Measurements from ENCODE around the gene SEMA3E. TPM values are rescaled to one million over a fixed set of nuclear protein-coding genes. Genes with fewer than 3 reads are reported as not detected.
A peak's percentile ranks its signal among the peaks of the same experiment; 100 is the strongest.

Gene SEMA3E
- total RNA-seq, 1 experiment from 2014 or later, result 7.3 TPM

GRCh38 chr7:83484826-83485225 is 164.1 kb downstream of the SEMA3E start:
- CTCF ChIA-PET, result no interaction called here
- in situ Hi-C loops (cut with HindIII; ENCODE audit: low pct_unique_long_range_greater_than_20kb, low sequenced_read_pairs), result no loop called here

GRCh38 chr7:83484266-83484665 is 164.7 kb downstream of the SEMA3E start:
- Histone ChIP-seq H3K4me3 (ENCODE audit: low read depth in 2 of 2, low read length in 2 of 2) (no peak overlapping the region), H3K27ac (ENCODE audit: low read length) (no peak overlapping the region), H3K36me3 (ENCODE audit: control insufficient read depth, insufficient read depth, low read length) (no peaks in the 10 kb centered on the region), H3K4me1 (ENCODE audit: control insufficient read depth, insufficient read depth, low read length) (no peaks in the 10 kb centered on the region), H3K9me3 (ENCODE audit: control insufficient read depth, insufficient read depth, low read depth, low read length) (no peaks in the 10 kb centered on the region), H3K27me3 (ENCODE audit: control insufficient read depth, insufficient read depth, low read length) (no peaks in the 10 kb centered on the region)
- DNase-seq (ENCODE audit: low read depth, low spot score), result no peak
- in situ Hi-C loops (cut with HindIII; ENCODE audit: low pct_unique_long_range_greater_than_20kb, low sequenced_read_pairs) (no loop called here), intact Hi-C loops (cut with micrococcal nuclease; ENCODE audit: unreplicated experiment) (no loop called here)
- ChIA-PET CTCF (no interaction called here), POLR2A (no interaction called here)
- BruUV-seq (replicated peaks), result no TSS peak
- TF ChIP-seq TCF7L2 (IDR thresholded peaks at IDR 0.05; ENCODE audit: low read depth, low read length) (no peak), POLR2AphosphoS5 (IDR thresholded peaks at IDR 0.05; ENCODE audit: low read depth, low read length) (no peak)
- no peak for ATAC-seq

More at GRCh38 chr7:83484826-83485225, 164.1 kb downstream of the SEMA3E start:
- no peak overlapping the region for H3K4me3 ChIP-seq (ENCODE audit: low read depth in 2 of 2, low read length in 2 of 2)
- DNase-seq (ENCODE audit: low read depth, low spot score) (no peak), ATAC-seq (no peak)
- TF ChIP-seq CTCF (IDR thresholded peaks at IDR 0.05), result no peak
- BruUV-seq (replicated peaks), result no TSS peak
- no peak overlapping the region for H3K27ac ChIP-seq (ENCODE audit: low read length)
- POLR2A ChIA-PET, result no interaction called here
- H3K9me3 ChIP-seq (ENCODE audit: control insufficient read depth, insufficient read depth, low read depth, low read length), result no peaks in the 10 kb centered on the region
- no peaks in the 10 kb centered on the region for H3K27me3 ChIP-seq (ENCODE audit: control insufficient read depth, insufficient read depth, low read length)
- no peaks in the 10 kb centered on the region for H3K36me3 ChIP-seq (ENCODE audit: control insufficient read depth, insufficient read depth, low read length)
- no peaks in the 10 kb centered on the region for H3K4me1 ChIP-seq (ENCODE audit: control insufficient read depth, insufficient read depth, low read length)
- intact Hi-C loops (cut with micrococcal nuclease; ENCODE audit: unreplicated experiment), result no loop called here

GRCh38 chr7:83478616-83479015 is 170.3 kb downstream of the SEMA3E start:
- no peak for ATAC-seq
- in situ Hi-C loops (cut with HindIII; ENCODE audit: low pct_unique_long_range_greater_than_20kb, low sequenced_read_pairs), result no loop called here
- no peak for TF ChIP-seq POLR2AphosphoS5 (IDR thresholded peaks at IDR 0.05; ENCODE audit: low read depth, low read length)
- Histone ChIP-seq H3K4me3 (ENCODE audit: low read depth in 2 of 2, low read length in 2 of 2) (no peak overlapping the region), H3K9me3 (ENCODE audit: control insufficient read depth, insufficient read depth, low read depth, low read length) (no peaks in the 10 kb centered on the region), H3K4me1 (ENCODE audit: control insufficient read depth, insufficient read depth, low read length) (peaks cover 7% of the 10 kb centered on the region; the same call in 1 of the 2 replicates), H3K27me3 (ENCODE audit: control insufficient read depth, insufficient read depth, low read length) (no peaks in the 10 kb centered on the region), H3K27ac (ENCODE audit: low read length) (no peak overlapping the region), H3K36me3 (ENCODE audit: control insufficient read depth, insufficient read depth, low read length) (no peaks in the 10 kb centered on the region)
- ChIA-PET CTCF (no interaction called here), POLR2A (no interaction called here)
- DNase-seq (ENCODE audit: low read depth, low spot score), result no peak
- BruUV-seq (replicated peaks), result no TSS peak
- intact Hi-C loops (cut with micrococcal nuclease; ENCODE audit: unreplicated experiment), result no loop called here

- POLR2A ChIA-PET, result no interaction called here
- Histone ChIP-seq H3K36me3 (ENCODE audit: control insufficient read depth, insufficient read depth, low read length) (no peaks in the 10 kb centered on the region), H3K27me3 (ENCODE audit: control insufficient read depth, insufficient read depth, low read length) (no peaks in the 10 kb centered on the region), H3K9me3 (ENCODE audit: control insufficient read depth, insufficient read depth, low read depth, low read length) (no peaks in the 10 kb centered on the region; the same call in 1 of the 2 replicates), H3K4me3 (ENCODE audit: low read depth in 2 of 2, low read length in 2 of 2) (no peak overlapping the region), H3K4me1 (ENCODE audit: control insufficient read depth, insufficient read depth, low read length) (peaks cover 7% of the 10 kb centered on the region; the same call in 1 of the 2 replicates), H3K27ac (ENCODE audit: low read length) (peak overlapping the region; percentile 63; the same call in 1 of the 2 replicates)
- TF ChIP-seq REST (IDR thresholded peaks at IDR 0.05; ENCODE audit: insufficient read depth in 1 of 2, low read depth in 2 of 2, low read length in 1 of 2) (no peak), POLR2AphosphoS5 (IDR thresholded peaks at IDR 0.05; ENCODE audit: low read depth, low read length) (no peak), SIN3A (IDR thresholded peaks at IDR 0.05; ENCODE audit: borderline replicate concordance, insufficient read depth, low read depth, low read length) (no peak), TCF7L2 (IDR thresholded peaks at IDR 0.05; ENCODE audit: low read depth, low read length) (0 out of 2 replicates have a peak, but pooled peaks have one; percentile 22), CTCF (IDR thresholded peaks at IDR 0.05) (no peak)
- in situ Hi-C loops (cut with HindIII; ENCODE audit: low pct_unique_long_range_greater_than_20kb, low sequenced_read_pairs) (no loop called here), intact Hi-C loops (cut with micrococcal nuclease; ENCODE audit: unreplicated experiment) (no loop called here)
- no TSS peak for BruUV-seq (replicated peaks)
- ATAC-seq (no peak), DNase-seq (ENCODE audit: low read depth, low spot score) (no peak)
- CTCF ChIA-PET, result no interaction called here
Observed at GRCh38 chr7:83476511-83477050, 172.4 kb downstream of the SEMA3E start.

All from Panc1 (cell line).